Activated gamma-delta T cell treated with Interleukin-2 at 50 U/mL for 16 hours (primary cell): ENCODE measurements around the gene AIFM3.

Source experiments
- DNase-seq: peaks from one replicate; pipeline ENCODE4 v3.0.0-alpha.2; 2020

The AIFM3 gene

GRCh38 chr22:21029486-21030025 lies 62.5 kb downstream of the AIFM3 start:
- DNase-seq = no peak

- no peak for DNase-seq
These were observed 63.0 kb downstream of the AIFM3 start for GRCh38 chr22:21030032-21030431.
